CD8-positive, alpha-beta memory T cell (primary cell): ENCODE measurements around the gene WWTR1. TPM values are rescaled to one million over a fixed set of nuclear protein-coding genes. Genes with fewer than 3 reads are reported as not detected.

Experiments used
- CTCF ChIA-PET: fragments of 350-600 bp; sonication (Branson Sonifier 250); formaldehyde crosslinking; loops from one replicate; lab custom pipeline; 2021; ENCODE audit warnings: antibody characterized with exemption; lab: Charles Lee
- POLR2A ChIA-PET: fragments of 350-600 bp; sonication (Branson Sonifier 250); formaldehyde crosslinking; loops from one replicate; lab custom pipeline; 2021; ENCODE audit warnings: antibody characterized with exemption; lab: Charles Lee
- DNase-seq, 5 donors: peaks; one replicate each; pipeline versions ENCODE4 v3.0.0 to v3.0.0-alpha.2; 2020 to 2022; ENCODE audit warnings: mixed read lengths in 1 of 5
- H3K27ac ChIP-seq: one replicate; pipeline ENCODE4 v1.7.0; 2013; ENCODE audit warnings: low read depth, mild to moderate bottlenecking, low read length, moderate library complexity
- H3K27me3 ChIP-seq: 2 replicates; pipeline ENCODE4 v1.7.0; 2013; ENCODE audit warnings: low read length, mild to moderate bottlenecking; ENCODE audit not compliant: insufficient read depth, poor library complexity, severe bottlenecking
- H3K36me3 ChIP-seq: 2 replicates; pipeline ENCODE4 v1.7.0; 2013; ENCODE audit warnings: mild to moderate bottlenecking, low read length, moderate library complexity; ENCODE audit not compliant: insufficient read depth
- H3K4me1 ChIP-seq: 2 replicates; pipeline ENCODE4 v1.7.0; 2013; ENCODE audit warnings: mild to moderate bottlenecking, low read length, moderate library complexity; ENCODE audit not compliant: insufficient read depth
- H3K4me3 ChIP-seq: 2 replicates; pipeline ENCODE4 v1.7.0; 2013; ENCODE audit warnings: mild to moderate bottlenecking, low read length
- H3K9me3 ChIP-seq: 2 replicates; pipeline ENCODE4 v1.7.0; 2013; ENCODE audit warnings: mild to moderate bottlenecking, low read length
- H3K27ac Mint-ChIP-seq, 8 donors: one replicate each; pipeline ENCODE4 v1.8.0; 2020 to 2021; ENCODE audit warnings: mixed read lengths in 8 of 8, mild to moderate bottlenecking in 6 of 8, inconsistent platforms in 3 of 8, moderate library complexity in 3 of 8
- H3K27me3 Mint-ChIP-seq, 2 donors: one replicate each; pipeline ENCODE4 v1.8.0; 2020 to 2021; ENCODE audit warnings: mixed read lengths in 2 of 2, mild to moderate bottlenecking in 1 of 2, moderate library complexity in 1 of 2
- H3K36me3 Mint-ChIP-seq, 3 donors: one replicate each; pipeline ENCODE4 v1.8.0; 2020 to 2021; ENCODE audit warnings: mixed read lengths in 3 of 3, inconsistent platforms in 1 of 3, mild to moderate bottlenecking in 1 of 3
- H3K4me1 Mint-ChIP-seq, 3 donors: one replicate each; pipeline ENCODE4 v1.8.0; 2020 to 2021; ENCODE audit warnings: mixed read lengths in 3 of 3, inconsistent platforms in 1 of 3, mild to moderate bottlenecking in 1 of 3
- H3K4me3 Mint-ChIP-seq, 7 donors: one replicate each; pipeline ENCODE4 v1.8.0; 2020 to 2021; ENCODE audit warnings: mixed read lengths in 7 of 7, mild to moderate bottlenecking in 6 of 7, moderate library complexity in 4 of 7, inconsistent platforms in 2 of 7
- H3K9me3 Mint-ChIP-seq, 5 donors: one replicate each; pipeline ENCODE4 v1.8.0; 2020 to 2022; ENCODE audit warnings: mixed read lengths in 5 of 5, mild to moderate bottlenecking in 3 of 5, moderate library complexity in 2 of 5, inconsistent platforms in 1 of 5
- polyA plus RNA-seq: library from polyadenylated mRNA; unstranded; fragments of 300-500 nt; fragmentation: Illumina TruSeq; gene quantifications from one replicate; pipeline ENCODE4 v1.2.3, GENCODE V29; 2021
- total RNA-seq, 2 experiments: library from RNA; stranded (reverse); gene quantifications; one replicate each; pipeline ENCODE4 v1.2.3, GENCODE V29; 2021

Gene WWTR1
- total and polyA plus RNA-seq, 3 experiments from 2014 or later: 0.60 to 1.9 (median 0.98) TPM

- no peaks in the 10 kb centered on the region for H3K4me1 Mint-ChIP-seq
- Histone ChIP-seq H3K4me1 (no peaks in the 10 kb centered on the region), H3K36me3 (no peaks in the 10 kb centered on the region), H3K27me3 (no peaks in the 10 kb centered on the region), H3K9me3 (no peaks in the 10 kb centered on the region), H3K27ac (no peak overlapping the region), H3K4me3 (no peak overlapping the region)
- ChIA-PET CTCF (no interaction called here), POLR2A (no interaction called here)
- H3K27ac Mint-ChIP-seq: peak overlapping the region in 1 of 8 donors; percentile 39
- DNase-seq: no peak
- peaks cover 0 to 2% (median 0%) of the 10 kb centered on the region in 3 donors for H3K36me3 Mint-ChIP-seq
- H3K27me3 Mint-ChIP-seq: peaks cover 2 to 3% of the 10 kb centered on the region in 2 donors
- H3K4me3 Mint-ChIP-seq: no peak overlapping the region
- H3K9me3 Mint-ChIP-seq: no peaks in the 10 kb centered on the region
Observed at GRCh38 chr3:149640976-149641728, 16.7 kb downstream of the WWTR1 start.

- H3K27me3 ChIP-seq: no peaks in the 10 kb centered on the region
- H3K4me1 Mint-ChIP-seq: no peaks in the 10 kb centered on the region
- no peak overlapping the region for H3K27ac Mint-ChIP-seq
- peaks cover 3 to 9% of the 10 kb centered on the region in 2 donors for H3K27me3 Mint-ChIP-seq
- H3K4me3 ChIP-seq: no peak overlapping the region
- no peaks in the 10 kb centered on the region for H3K9me3 Mint-ChIP-seq
- POLR2A ChIA-PET: no interaction called here
- H3K4me1 ChIP-seq: no peaks in the 10 kb centered on the region
- no peak overlapping the region for H3K4me3 Mint-ChIP-seq
- CTCF ChIA-PET: no interaction called here
- H3K27ac ChIP-seq: no peak overlapping the region
- no peaks in the 10 kb centered on the region for H3K36me3 ChIP-seq
- no peak for DNase-seq
- H3K9me3 ChIP-seq: no peaks in the 10 kb centered on the region
- H3K36me3 Mint-ChIP-seq: no peaks in the 10 kb centered on the region
Observed at GRCh38 chr3:149639093-149639486, 18.7 kb downstream of the WWTR1 start.

GRCh38 chr3:149638228-149639092, 19.4 kb downstream of the WWTR1 start:
- Mint-ChIP-seq H3K4me3 (no peak overlapping the region), H3K4me1 (no peaks in the 10 kb centered on the region), H3K36me3 (peaks cover 0 to 2% (median 0%) of the 10 kb centered on the region in 3 donors), H3K27me3 (peaks cover 3 to 14% of the 10 kb centered on the region in 2 donors), H3K9me3 (no peaks in the 10 kb centered on the region), H3K27ac (no peak overlapping the region)
- no peak overlapping the region for H3K27ac ChIP-seq
- H3K4me1 ChIP-seq: no peaks in the 10 kb centered on the region
- POLR2A ChIA-PET: no interaction called here
- no peaks in the 10 kb centered on the region for H3K9me3 ChIP-seq
- no peak for DNase-seq
- no peak overlapping the region for H3K4me3 ChIP-seq
- CTCF ChIA-PET: no interaction called here
- H3K27me3 ChIP-seq: no peaks in the 10 kb centered on the region
- no peaks in the 10 kb centered on the region for H3K36me3 ChIP-seq

DNA sequence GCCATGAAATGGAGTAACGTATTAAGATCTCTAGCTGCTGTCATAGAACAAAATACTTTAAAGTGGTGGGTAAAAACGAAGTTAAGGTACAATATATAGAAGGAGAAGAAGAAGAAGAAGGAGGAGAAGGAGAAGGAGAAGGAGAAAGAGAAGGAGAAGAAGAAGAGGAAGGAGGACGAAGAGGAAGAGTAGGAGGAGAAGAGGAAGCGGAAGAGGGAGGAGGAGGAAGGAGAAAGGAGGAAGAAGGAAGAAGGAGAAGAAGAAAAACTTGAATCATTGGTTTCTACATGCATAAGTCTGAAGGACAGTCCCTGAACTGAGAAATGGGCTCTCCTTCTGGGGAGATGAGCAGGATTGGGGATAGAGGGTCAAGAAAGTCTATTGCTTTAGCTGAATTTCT, 22.4 kb downstream of the WWTR1 start:
- Mint-ChIP-seq H3K27me3 (peaks cover 5 to 18% of the 10 kb centered on the region in 2 donors), H3K4me1 (no peaks in the 10 kb centered on the region), H3K36me3 (peaks cover 0 to 2% (median 0%) of the 10 kb centered on the region in 3 donors), H3K9me3 (no peaks in the 10 kb centered on the region), H3K4me3 (no peak overlapping the region), H3K27ac (no peak overlapping the region)
- H3K4me3 ChIP-seq: no peak overlapping the region
- no peak overlapping the region for H3K27ac ChIP-seq
- no peaks in the 10 kb centered on the region for H3K4me1 ChIP-seq
- no peaks in the 10 kb centered on the region for H3K27me3 ChIP-seq
- POLR2A ChIA-PET: no interaction called here
- H3K9me3 ChIP-seq: no peaks in the 10 kb centered on the region
- H3K36me3 ChIP-seq: no peaks in the 10 kb centered on the region
- no peak for DNase-seq
- CTCF ChIA-PET: interaction anchor here (0.7 kb wide), 1 partner anchor 25 kb away, joined by 3 read pairs; no protein-coding TSS in a partner anchor

- no peaks in the 10 kb centered on the region for H3K4me1 Mint-ChIP-seq
- ChIA-PET CTCF (no interaction called here), POLR2A (no interaction called here)
- H3K27me3 Mint-ChIP-seq: peaks cover 5 to 18% of the 10 kb centered on the region in 2 donors
- no peak overlapping the region for H3K4me3 Mint-ChIP-seq
- DNase-seq: no peak
- Histone ChIP-seq H3K4me1 (no peaks in the 10 kb centered on the region), H3K27ac (no peak overlapping the region), H3K36me3 (no peaks in the 10 kb centered on the region), H3K9me3 (no peaks in the 10 kb centered on the region), H3K27me3 (no peaks in the 10 kb centered on the region), H3K4me3 (no peak overlapping the region)
- H3K27ac Mint-ChIP-seq: peak overlapping the region in 1 of 8 donors; percentile 79
- peaks cover 0 to 2% (median 0%) of the 10 kb centered on the region in 3 donors for H3K36me3 Mint-ChIP-seq
- H3K9me3 Mint-ChIP-seq: no peaks in the 10 kb centered on the region
Observed at GRCh38 chr3:149634573-149634972, 23.3 kb downstream of the WWTR1 start.

GRCh38 chr3:149634072-149634471, 23.8 kb downstream of the WWTR1 start:
- no peaks in the 10 kb centered on the region for H3K4me1 ChIP-seq
- Mint-ChIP-seq H3K36me3 (peaks cover 0 to 2% (median 0%) of the 10 kb centered on the region in 3 donors), H3K4me1 (no peaks in the 10 kb centered on the region), H3K27ac (no peak overlapping the region), H3K4me3 (no peak overlapping the region), H3K27me3 (peaks cover 5 to 18% of the 10 kb centered on the region in 2 donors), H3K9me3 (no peaks in the 10 kb centered on the region)
- H3K27me3 ChIP-seq: no peaks in the 10 kb centered on the region
- H3K9me3 ChIP-seq: no peaks in the 10 kb centered on the region
- POLR2A ChIA-PET: no interaction called here
- no peaks in the 10 kb centered on the region for H3K36me3 ChIP-seq
- DNase-seq: no peak
- CTCF ChIA-PET: no interaction called here
- H3K4me3 ChIP-seq: no peak overlapping the region
- H3K27ac ChIP-seq: no peak overlapping the region

- Mint-ChIP-seq H3K36me3 (peaks cover 0 to 2% (median 0%) of the 10 kb centered on the region in 3 donors), H3K9me3 (no peaks in the 10 kb centered on the region), H3K4me1 (no peaks in the 10 kb centered on the region), H3K27me3 (peaks cover 3 to 19% of the 10 kb centered on the region in 2 donors), H3K4me3 (no peak overlapping the region), H3K27ac (no peak overlapping the region)
- Histone ChIP-seq H3K4me1 (no peaks in the 10 kb centered on the region), H3K27me3 (no peaks in the 10 kb centered on the region), H3K9me3 (no peaks in the 10 kb centered on the region), H3K27ac (no peak overlapping the region), H3K36me3 (no peaks in the 10 kb centered on the region), H3K4me3 (no peak overlapping the region)
- ChIA-PET CTCF (interaction anchor here (1.6 kb wide), 1 partner anchor 21 kb away, joined by 5 read pairs; no protein-coding TSS in a partner anchor), POLR2A (no interaction called here)
- DNase-seq: no peak
Observed at GRCh38 chr3:149632225-149632624, 25.6 kb downstream of the WWTR1 start.

DNA sequence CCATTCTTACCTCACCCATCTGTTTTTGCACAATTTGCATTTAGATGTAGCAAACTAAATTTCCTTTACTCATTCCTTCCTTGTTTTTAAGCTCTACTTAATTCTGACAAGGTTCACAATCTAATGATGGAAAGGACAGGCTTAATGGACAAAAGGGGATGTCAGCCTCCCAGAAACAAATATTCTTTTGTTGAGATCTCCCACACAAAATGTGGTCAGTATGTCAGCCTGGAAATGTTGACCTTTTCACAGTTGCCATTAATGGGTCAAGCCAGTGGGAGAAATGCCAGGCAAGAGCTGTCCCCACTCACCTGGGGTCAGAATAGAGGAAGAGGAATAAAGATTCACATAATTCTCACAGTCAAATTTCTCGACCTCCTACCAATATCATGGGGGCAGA, 27.0 kb downstream of the WWTR1 start:
- H3K27me3 Mint-ChIP-seq: peaks cover 7 to 20% of the 10 kb centered on the region in 2 donors
- no peaks in the 10 kb centered on the region for H3K4me1 Mint-ChIP-seq
- ChIA-PET POLR2A (no interaction called here), CTCF (no interaction called here)
- H3K9me3 Mint-ChIP-seq: peaks cover 0 to 1% (median 0%) of the 10 kb centered on the region in 5 donors
- no peak overlapping the region for H3K27ac ChIP-seq
- H3K36me3 ChIP-seq: no peaks in the 10 kb centered on the region
- no peak overlapping the region for H3K4me3 ChIP-seq
- H3K36me3 Mint-ChIP-seq: peaks cover 0 to 2% (median 0%) of the 10 kb centered on the region in 3 donors
- DNase-seq: no peak
- no peaks in the 10 kb centered on the region for H3K27me3 ChIP-seq
- no peak overlapping the region for H3K27ac Mint-ChIP-seq
- H3K9me3 ChIP-seq: no peaks in the 10 kb centered on the region
- H3K4me3 Mint-ChIP-seq: no peak overlapping the region
- no peaks in the 10 kb centered on the region for H3K4me1 ChIP-seq
